Measurements from ENCODE around the gene WNK4.
A peak's percentile ranks its signal among the peaks of the same experiment; 100 is the strongest.
"Not testable (repeated sequence)": the region's sequence is repeated elsewhere in the genome, so short reads cannot be mapped to it uniquely, and the experiment has no call there.

The WNK4 gene

DNA sequence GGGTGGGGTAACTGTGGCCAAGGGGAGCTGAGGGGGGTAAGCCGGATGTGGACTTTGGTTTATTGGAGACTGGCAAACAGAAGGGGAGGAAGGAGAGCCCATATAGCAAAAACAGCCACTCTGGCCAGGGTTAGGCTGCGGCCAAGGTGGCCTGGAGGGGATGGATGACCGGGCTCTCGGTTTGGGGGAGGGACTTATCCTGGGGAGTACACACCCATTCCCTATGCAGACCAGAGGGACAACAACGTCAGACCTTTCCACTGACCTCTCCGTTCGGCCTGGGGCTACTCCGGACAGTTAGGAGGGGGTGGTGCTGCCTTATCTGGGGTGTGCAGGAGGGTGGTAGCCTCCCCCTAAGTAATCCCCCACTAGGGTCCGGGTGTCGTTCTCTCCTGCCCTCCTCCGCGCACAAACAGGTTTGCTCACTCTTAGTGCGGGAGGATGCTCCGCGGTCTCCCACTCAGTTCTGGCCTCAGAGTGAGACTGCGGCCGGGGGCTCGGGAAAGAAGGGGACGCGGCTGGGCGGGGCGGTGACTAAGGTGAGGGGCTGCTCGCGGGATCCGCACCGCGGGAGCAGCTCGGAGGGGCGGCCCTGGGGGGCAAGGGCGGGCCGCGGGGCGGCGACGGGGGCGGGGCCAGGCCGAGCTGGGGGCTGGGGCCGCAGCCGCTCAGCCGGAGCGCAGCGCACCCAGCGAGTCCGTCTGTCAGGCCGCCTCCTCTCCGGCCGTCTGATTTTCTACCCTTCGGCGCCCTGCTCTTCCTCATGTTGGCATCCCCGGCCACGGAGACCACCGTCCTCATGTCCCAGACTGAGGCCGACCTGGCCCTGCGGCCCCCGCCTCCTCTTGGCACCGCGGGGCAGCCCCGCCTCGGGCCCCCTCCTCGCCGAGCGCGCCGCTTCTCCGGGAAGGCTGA lies at the start of gene WNK4:
Gene WNK4, plus strand, starts transcription at position 675 of the 915 bp plus-strand sequence. Its CDS starts 89 bp downstream, at position 764.
- no peak for DNase-seq (ENCODE audit: low read depth in 2 of 2)

DNA sequence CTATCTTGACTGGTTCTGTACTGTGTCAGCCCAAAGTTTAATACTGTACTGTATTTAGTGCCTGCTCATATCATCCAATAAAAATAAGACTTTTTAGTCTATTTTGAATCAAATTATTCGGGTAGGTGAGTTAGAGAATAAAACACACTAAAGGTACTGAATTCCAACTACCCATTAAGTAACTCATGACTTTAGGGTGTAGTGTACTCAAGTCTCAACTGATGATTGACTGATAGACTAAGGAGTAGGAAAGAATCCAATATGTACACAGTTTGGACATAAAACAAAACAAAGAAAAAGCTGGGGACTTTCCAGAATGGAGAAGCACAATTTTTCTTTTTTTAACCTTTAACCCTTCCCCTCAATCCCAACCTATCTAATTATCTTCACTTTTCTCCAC lies 39.7 kb upstream of the WNK4 start:
- no peak for DNase-seq (ENCODE audit: low read depth in 2 of 2)

DNA sequence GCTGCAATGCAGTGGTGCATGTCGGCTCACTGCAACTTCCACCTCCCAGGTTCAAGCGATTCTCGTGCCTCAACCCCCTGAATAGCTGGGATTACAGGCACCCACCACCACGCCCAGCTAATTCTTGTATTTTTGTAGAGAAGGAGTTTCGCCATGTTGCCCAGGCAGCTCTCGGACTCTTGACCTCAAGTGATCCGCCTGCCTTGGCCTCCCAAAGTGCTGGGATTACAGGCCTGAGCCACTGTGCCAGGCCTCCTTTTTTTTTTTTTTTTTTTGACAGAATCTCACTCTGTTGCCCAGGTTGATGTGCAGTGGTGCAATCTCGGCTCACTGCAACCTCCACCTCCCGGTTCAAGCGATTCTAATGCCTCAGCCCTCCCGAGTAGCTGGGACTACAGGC lies 37.5 kb upstream of the WNK4 start:
- DNase-seq (ENCODE audit: low read depth in 2 of 2), result not testable (repeated sequence)

DNA sequence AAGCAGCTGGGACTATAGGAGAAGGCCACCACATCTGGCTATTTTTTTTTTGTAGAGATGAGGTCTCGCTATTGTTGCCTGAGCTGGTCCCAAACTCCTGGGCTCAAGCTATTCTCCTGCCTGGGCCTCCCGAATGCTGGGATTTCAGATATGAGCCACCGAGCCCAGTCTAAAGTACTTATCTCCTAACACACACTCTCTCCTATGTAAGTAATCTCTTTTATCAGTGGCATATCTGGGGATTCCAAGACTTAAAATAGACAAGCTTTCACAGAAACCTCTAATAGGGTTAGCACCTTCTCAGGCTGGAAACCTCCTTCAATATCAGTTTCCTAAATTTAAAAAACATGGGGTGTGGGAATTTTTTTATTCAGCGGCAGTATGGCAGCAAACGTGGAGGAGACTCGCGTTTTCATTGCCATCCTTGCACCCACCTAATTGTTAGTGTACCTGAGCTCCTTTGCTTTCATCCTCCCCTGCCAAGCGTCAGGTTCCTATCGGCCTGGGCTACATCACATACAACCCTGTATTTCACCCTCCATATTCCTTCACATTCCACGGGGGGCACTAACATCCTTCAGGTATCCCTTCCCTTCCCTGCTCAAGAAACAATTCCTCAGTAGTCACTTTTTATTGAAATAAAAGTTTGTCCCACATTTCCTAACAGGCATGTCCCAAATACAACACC lies 36.7 kb upstream of the WNK4 start:
- no peak for DNase-seq (ENCODE audit: low read depth in 2 of 2)

DNA sequence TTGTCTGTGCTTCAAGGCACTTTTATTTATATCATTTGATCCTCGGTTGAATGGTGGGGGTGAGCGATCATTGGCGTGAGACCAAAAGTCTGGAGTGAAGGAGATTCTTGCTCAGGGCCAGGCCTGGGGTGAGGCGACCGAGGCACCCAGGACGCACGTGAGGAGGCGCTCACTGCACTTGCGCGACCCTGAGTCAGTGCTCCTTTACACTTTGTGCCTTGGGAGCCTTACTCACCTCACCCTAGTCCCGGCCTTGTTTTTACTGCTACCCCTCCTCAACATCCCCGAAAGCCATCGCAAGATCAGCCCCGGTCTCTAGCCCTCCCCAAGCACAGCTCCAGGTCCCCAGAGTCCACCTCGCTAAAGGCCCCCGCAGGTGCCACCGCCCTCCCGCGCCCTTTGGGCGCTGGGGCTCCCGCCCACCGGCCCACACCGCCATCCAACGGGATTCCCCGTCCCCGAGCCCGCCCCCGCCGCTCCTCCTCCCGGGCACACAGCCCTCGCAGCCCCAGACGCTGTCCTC lies 36.1 kb upstream of the WNK4 start:
- DNase-seq (ENCODE audit: low read depth in 2 of 2), result peak; percentile 58 to 70

DNA sequence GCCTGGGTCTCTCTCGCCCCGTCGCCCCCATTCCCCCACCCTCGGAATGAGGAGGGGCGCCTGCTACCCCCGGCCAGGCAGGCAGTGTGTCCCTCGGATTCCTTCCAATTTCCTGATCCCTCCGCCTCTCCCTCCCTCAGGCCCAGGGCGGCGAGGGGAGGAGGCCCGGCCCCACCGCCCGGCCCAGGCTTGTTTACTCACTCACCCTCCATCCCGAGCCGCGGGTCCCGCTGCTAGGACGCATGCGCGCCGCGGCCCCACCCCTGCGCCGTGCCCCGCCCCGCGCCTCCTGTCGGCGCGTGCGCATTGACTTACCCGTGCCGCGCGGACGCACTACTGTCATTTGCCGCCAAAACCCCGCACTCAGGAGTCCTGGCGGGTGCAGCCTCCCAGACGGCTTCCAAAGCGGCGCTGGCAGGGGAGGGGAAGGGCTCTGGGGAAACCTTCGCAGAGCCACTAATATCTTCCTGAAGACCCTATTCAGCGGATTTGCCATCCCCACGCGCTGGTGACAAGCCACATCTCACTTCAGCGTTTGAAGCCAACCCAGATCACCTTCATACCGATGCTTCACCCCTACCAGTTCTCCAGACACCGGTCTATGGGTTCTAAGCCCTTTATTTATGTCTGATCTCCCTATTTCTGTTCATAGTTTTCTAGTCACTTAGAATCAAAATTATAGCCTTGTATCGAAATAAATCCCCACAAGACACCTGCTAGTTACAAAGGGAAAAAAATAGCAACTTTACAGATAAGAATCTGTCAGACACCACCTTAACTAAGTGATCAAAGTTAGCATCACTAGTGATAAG lies 35.4 kb upstream of the WNK4 start, which contains the start of gene EZH1:
Gene EZH1, minus strand, starts transcription at position 235 of the 812 bp plus-strand sequence. CDS start 16,099 bp downstream, outside the sequence.
- DNase-seq (ENCODE audit: low read depth in 2 of 2), result peak; percentile 86 to 87

DNA sequence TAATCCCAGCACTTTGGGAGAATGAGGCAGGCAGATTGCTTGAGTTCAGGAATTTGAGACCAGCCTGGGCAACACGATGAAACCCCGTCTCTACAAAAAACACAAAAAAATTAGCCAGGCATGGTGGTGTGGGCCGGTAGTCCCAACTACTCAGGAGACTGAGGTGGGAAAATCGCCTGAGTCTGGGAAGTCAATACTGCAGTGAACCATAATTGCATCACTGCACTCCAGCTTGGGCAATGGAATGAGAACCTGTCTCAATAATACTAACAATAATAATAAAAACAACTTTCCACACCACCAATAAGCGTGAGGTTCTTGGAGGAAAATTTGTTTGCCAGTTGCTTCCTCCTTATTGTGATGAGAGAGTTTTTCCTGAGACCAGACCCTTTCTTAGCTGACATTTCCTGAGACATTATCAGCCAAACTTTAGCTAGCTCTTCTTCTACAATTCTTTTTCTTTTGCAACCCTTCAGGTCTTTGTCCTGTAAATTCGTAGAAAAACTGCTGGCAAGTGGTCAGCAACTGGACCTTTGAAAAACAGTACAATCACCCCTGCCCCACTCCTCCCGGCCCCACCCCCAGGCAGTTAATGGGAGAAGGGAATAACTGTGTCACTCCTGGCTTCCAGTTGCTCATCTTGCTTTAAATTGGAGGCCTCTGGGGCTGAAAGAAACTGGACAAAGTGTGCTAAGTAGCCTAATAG lies 32.1 kb upstream of the WNK4 start:
- DNase-seq (ENCODE audit: low read depth in 2 of 2), result no peak

DNA sequence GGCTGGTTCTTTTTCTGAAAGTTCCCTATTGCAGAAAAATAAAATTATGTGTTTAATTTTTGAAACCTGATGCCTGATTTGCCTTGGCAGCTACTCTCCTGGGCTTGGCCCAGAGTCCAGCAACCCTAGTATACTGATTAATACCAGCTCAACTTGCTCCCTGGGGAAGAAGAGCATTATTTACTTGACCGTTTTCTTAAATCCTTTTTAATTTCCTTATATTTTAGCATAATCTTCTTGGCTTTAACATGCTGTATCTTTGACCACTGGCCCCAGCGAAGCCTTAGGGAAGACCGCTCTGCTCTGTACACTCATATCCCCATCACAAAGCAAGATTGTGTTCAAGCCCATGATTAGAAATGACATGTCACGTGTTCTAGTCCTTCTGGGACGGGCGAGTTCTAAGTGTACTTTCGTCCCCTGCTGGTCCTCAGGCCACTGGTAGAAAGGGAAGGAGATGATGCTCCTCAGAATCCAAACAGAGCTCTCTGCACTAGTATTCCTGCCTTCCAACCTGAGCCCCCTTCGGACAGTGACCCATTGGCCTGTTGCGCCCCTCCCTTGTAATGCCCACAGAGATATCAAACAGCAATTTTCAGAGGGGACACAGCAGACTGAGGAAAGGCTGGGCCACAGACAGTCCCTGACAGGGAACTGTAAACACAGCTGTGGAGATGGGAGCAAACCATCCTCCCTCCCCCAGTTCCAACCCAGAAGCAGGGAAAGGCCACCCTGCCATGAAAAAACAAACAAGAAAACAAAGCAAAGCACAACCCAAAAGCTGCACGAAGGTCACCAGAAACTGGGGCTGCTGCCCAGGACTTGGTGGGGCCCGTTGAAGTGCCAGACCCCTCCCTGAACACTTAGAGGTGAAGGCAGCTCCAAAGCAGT lies 31.3 kb upstream of the WNK4 start:
- no peak for DNase-seq (ENCODE audit: low read depth in 2 of 2)

DNA sequence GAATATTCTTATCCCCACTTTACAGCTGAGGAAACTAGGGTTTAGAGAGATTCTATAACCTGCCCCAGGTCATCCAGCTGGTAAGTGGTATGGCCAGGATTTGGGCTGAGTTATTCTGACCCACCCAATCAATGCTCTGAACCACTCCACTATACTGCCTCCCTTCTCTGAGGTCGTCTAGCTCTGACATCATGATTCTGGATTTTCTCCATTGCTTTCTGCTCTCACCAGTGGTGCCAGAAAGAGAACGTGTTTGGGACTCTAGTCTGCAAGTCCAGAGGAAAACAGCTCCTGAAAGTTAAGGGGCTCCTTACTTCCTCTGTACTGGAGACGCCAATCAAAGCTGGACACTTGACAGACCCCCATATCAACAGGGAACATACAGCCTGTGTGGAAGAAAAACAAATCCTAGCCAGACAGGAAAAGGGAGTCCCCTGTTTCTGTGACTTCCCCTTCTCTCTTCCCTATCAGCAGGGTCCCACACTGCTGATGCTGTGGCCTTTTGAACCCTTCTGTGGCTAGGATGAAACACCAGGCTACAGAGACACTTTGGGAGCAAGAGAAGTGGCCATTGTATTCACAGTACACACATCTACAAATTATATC lies 29.6 kb upstream of the WNK4 start:
- DNase-seq (ENCODE audit: low read depth in 2 of 2), result no peak

DNA sequence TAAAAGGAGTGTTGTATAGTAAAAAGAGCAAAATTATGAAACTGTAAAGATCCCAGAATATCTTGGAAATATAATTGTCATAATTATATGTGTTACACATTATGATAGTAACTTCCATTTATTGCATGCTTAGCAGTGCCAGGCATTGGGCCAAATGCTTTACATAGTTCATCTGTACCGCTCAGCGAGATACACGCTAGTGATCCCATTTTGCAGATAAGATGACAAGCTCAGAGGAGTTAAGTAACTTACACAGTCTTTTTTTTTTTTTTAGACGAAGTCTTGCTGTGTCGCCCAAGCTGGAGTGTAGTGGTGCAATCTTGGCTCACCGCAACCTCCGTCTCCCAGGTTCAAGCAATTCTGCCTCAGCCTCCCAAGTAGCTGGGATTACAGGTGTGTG lies 28.8 kb upstream of the WNK4 start:
- no peak for DNase-seq (ENCODE audit: low read depth in 2 of 2)

DNA sequence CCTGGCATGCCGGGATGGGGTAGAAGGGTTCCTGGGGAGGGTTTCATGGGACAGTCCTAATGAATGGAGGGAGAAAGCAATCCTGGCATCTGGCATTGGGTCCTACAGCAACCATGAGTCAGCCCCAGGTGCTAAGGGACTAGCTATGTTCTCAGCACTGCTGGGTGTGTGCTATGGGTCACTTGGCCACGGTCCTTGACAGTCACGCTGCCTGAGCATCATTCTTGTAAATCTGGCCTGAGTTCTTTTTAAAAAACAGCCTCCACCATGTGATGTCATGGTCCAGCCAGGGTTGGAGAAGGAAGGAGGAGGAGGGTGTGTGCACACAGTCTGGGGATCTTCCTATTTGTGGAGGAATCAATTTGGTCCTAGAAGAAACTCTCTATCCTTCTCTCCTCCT lies 25.6 kb upstream of the WNK4 start:
- no peak for DNase-seq (ENCODE audit: low read depth in 2 of 2)

DNA sequence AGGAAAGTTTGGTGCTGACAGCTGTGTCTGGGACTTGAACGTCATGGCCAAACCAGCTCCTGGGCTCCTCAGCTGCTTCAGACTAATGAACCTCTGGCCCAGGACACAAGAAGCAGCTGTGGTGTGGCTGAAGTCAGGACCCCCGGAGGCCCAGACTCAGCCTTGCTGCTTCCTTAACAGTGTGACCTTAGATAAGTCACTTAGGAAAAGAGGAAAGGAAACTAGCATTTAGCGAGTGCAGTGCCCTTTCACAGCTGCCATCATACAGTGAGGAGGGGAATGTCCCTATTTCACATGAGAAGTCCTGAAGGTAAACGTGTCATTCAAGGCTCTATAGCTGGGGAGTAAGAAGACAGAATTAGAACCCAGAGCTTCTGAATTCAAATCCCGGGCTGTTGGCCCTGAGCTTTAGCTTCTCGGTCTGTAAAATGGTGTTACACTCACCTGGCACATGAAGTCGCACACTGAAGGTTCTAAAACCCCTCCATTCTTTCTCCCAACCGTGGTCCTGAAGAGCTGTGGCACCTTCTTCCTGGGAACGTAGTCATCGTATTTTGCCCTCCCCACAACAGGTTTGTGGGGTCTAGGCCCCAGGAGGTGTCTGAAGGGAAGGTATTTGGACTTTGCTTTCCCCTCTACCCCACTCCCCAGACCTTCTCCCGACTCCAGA lies 20.3 kb upstream of the WNK4 start:
- DNase-seq (ENCODE audit: low read depth in 2 of 2), result no peak

DNA sequence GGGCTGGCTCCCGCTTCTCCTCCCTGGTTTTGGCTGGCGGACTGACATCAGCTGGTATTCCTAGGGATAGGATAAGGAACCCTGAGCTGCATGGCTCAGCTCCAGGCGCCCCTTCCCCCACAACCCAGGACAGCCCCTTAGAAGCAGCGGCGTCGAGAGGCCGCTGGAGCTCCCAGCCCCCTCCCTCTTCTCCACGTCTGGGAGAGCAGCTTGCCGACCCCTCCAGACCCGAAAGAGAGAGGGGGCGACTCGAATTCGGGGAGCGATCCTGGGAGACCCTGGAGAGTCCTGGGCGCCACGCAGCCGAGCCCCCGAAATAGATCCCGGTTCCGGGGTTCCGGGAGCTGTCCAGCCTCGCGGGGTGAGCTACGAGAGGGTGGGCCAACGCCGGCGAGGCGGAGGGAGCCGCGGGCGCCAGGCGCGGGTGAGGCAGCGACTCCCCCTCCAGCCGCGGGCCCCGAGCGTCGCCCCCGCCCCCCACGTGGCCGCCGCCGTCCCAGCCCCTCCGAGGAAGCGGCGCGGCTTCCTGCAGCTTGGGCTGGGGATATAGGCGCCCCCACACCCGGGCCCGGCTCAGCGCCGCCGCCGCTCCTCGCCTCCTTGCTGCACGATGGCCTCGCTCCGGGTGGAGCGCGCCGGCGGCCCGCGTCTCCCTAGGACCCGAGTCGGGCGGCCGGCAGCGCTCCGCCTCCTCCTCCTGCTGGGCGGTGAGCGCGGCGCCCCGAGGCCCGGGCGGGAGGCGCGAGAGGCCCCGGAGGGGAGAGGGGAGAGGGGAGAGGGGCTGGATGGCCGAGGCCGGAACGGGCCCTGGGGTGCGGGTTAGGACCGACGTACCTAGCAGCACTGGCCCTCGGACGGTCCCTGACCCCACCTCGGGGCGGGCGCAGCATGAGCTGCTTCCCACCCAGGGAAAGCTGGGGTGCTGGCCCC lies 19.5 kb upstream of the WNK4 start, which contains the start of gene RAMP2:
Gene RAMP2, plus strand, starts transcription at position 576 of the 930 bp plus-strand sequence. Its CDS starts 35 bp downstream, at position 611.
- no peak for DNase-seq (ENCODE audit: low read depth in 2 of 2)

DNA sequence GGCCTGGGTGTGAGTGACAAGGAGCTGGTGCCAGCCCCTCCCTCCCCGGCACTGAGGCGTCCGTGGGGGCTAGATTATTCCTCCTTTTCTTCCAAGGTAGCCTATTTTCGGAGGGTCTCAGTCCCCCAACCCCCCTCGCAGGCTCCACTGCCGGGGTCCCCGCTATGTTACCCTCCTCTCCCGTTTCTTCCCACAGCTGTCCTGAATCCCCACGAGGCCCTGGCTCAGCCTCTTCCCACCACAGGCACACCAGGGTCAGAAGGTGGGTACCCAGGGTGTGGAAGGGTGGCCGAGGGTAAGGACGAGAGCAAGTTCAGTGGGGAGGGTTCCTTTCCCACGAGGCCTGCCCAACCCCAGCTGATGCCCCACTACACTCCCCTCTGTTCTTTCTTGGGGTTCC lies 18.8 kb upstream of the WNK4 start:
- DNase-seq (ENCODE audit: low read depth in 2 of 2), result no peak

DNA sequence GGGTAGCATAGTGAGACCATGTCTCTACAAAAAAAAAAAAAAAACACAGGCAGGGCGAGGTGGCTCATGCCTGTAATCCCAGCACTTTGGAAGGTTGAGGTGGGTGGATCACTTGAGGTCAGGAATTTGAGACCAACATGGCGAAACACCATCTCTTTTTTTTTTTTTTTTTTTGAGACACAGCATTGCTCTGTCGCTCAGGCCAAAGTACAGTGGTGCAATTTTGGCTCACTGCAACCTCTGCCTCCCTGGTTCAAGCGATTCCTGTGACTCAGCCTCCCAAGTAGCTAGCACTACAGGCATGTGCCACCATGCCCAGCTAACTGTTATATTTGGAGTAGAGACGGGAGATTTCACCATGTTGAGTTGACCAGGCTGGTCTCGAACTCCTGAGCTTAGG lies 14.3 kb upstream of the WNK4 start:
- no peak for DNase-seq (ENCODE audit: low read depth in 2 of 2)

DNA sequence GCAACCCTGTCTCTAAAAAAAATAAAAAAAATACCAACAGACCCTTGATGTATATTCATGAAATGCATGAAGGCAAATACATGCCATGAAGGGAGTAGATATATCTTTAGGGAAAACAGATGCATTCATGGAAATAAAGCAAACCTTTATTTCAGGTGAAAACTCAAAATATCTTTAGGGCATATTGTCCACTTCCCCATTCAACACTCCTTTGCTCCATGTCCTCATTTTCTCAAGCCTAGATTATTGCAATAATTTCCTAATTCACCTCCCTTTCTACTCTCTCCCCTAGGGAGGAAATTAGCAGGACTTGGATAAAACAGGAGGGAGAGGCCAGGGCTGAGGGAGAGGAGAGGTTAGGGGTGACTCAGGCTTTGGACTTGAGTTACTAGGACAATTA lies 12.9 kb upstream of the WNK4 start:
- DNase-seq (ENCODE audit: low read depth in 2 of 2), result no peak

DNA sequence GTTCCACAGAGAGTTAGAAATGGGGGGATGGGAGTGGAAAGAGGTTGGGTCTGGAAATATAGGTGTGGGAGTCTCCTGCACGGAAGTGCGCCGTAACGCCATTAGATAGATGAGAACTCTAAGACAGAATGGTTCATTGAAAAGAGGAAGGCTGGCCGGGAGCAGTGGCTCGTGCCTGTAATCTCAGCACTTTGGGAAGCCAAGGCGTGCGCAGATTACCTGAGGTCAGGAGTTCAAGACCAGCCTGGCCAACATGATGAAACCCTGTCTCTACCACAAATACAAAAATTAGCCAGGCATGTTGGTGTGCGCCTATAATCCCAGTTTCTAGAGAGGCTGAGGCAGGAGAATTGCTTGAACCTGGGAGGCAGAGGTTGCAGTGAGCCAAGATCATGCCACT lies 12.4 kb upstream of the WNK4 start:
- DNase-seq (ENCODE audit: low read depth in 2 of 2), result not testable (repeated sequence)

DNA sequence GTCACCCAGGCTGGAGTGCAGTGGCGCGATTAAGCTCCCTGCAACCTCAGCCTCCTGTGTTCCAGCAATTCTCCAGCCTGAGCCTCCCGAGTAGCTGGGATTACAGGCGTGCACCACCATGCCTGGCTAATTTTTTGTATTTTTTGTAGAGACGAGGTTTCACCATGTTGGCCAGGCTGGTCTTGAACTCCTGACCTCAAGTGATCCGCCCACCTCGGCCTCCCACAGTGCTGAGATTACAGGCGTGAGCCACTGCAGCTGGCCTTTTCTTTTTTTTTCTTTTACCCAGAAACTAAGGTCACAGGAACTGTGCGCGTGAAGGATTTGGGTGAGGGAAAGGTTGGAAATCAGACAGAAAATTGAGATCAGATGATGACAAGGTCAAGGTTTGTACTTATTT lies 10.4 kb upstream of the WNK4 start:
- not testable (repeated sequence) for DNase-seq (ENCODE audit: low read depth in 2 of 2)
